GM12874 (cell line): ENCODE results near the gene C1orf159.

Source experiments
- TF ChIP-seq, protein P1 (sequence below): IDR thresholded peaks from 2 replicates; pipeline ENCODE4 v1.5.1; 2011; ENCODE audit warnings: low read depth, mild to moderate bottlenecking, control low read depth, low read length, moderate library complexity; ENCODE audit not compliant: insufficient read depth

The C1orf159 gene

DNA sequence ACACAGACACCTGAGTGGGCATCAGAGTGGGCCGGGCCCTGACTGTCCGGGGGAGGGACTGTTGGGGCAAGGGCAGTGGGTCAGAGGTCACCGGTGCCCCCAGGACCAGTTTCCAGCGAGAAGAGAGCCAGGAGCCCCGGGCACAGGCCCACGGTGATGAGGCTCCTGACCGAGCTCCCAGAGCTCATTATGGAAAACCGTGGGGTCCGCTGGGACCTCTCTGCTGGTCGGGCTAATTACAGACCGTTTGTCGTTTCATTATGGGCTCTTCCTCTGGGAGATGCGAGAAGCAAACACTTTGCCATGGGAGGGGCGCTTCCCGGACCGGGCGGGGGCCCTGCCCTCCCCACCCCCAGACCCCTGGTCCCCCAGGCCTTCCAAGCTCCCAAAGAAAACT is 45.8 kb upstream of the C1orf159 start:
- TF ChIP-seq, protein P1, sequence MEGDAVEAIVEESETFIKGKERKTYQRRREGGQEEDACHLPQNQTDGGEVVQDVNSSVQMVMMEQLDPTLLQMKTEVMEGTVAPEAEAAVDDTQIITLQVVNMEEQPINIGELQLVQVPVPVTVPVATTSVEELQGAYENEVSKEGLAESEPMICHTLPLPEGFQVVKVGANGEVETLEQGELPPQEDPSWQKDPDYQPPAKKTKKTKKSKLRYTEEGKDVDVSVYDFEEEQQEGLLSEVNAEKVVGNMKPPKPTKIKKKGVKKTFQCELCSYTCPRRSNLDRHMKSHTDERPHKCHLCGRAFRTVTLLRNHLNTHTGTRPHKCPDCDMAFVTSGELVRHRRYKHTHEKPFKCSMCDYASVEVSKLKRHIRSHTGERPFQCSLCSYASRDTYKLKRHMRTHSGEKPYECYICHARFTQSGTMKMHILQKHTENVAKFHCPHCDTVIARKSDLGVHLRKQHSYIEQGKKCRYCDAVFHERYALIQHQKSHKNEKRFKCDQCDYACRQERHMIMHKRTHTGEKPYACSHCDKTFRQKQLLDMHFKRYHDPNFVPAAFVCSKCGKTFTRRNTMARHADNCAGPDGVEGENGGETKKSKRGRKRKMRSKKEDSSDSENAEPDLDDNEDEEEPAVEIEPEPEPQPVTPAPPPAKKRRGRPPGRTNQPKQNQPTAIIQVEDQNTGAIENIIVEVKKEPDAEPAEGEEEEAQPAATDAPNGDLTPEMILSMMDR = no peak

DNA sequence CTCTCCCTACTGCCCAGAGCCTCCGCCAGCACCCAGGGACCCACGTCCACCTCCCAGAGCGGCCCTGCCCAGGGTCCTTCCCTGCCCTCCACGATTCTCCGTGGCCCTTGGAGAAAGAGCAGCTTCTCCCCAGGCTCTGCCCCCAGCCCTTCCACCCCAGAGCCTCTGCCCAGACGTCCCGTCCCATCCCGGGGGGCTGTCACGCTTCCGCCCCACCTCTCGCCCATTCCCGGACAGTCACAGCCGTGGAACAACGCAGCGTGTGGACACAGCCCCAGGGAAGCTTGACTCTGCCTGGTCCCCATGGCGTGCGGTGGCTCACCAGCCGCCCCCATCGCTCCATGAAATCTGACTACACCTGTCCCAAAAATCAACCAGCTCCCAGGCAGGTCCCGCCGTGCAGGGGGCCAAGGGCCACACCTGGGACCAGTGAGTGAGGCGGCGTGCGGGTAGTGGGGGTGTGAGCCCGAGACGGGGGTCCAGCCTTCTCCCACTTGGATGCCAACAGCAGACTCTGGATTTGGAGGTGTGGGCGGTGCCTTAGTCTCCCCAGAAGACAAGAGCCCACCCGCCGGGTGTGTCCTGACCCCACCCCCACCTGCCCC is 45.3 kb upstream of the C1orf159 start:
- TF ChIP-seq, protein P1 = no peak

DNA sequence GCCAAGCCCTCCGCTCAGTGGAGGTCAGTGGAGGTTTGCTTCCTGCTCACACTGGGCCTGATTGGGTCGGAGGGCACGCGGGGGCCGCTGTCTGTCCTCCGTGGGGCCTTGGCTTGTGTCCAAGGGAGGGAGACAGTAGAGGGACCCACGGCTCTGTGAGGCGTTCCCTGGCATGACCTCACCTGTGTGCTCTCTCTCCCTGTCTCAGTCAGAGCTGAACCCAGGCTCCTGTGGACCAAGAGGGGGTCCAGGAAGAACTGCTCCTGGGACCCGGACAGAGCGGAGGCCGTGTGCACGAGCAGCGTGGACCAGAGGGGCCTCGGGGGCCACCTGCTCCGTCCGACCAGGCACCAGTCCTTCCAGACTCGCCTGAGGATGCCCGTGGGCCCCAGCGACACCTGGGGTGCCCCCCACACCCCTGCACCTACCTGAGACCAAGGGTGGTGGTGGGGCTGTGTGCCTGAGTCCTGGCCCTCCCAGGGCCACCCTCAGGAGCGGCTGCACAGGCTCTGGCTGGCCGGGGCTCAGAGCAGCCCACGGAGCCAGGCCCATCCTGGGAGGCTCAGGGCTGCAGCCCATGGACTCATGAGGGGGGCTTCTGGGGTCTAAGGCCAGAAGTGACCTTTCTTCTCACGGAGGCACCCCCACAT is 44.5 kb upstream of the C1orf159 start:
- TF ChIP-seq, protein P1 = no peak

DNA sequence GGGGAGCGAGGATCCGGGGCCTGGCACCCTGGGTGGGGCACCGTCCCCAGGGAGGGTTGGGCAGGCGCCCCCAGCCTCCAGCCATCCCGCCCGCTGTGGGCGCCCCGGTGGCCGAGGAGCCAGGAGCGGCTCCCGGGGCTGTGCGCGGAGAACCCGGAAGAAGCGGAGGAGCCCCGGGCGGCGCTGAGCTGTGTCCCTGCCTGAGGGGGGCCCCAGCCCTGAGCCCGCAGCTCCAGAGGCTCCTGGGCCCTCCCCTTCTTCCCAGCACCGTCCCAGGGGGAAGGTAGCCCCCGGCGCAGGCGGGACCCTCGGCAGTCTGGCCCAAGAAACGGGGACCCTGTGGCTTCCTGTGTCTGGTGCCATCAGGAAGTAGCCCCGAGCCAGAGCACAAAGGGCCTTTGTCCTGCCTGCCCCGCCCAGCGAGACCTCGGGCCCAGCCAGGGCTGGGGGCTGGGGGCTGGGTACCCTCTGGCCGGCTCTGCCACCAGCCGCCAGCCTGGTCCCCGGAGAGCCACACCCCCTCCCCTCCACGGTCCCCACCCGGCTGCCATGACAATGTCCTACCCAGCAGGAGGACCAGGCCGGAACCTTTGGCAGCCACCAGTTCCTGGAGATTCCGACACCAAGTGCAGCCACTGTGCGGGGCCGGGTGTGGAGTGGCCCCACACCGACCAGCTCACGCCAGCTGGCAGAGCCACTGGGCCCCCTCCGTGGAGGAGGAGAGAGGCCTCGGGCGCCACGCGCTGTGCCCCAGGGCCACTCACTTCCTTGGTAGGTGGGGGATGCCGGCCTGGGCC is 42.2 kb upstream of the C1orf159 start:
- TF ChIP-seq, protein P1 = no peak

DNA sequence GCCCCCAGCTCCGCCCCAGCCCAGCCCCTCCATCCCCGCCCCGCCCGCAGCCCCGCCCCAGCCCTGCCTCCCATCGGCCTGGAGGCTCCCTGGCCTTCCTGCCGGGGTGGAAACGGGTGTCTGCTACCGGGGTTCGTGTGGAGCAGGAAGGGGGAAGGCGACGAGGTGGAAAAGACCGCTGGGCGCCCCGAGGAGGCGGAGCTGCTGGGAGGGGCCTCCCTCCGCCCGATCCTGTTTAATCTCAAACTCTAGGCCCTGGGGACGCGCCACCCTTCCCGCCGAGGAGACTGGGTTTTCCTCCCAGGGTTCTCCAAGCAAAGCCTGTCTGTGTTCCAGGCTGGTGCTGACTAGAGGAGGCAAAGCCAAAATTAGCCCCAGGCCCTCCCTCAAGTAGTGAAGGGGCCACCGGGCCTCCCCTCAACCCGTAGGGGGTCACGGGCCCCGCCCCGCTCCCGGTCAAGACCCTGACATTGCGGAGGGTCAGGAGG is 41.6 kb upstream of the C1orf159 start:
- TF ChIP-seq, protein P1 = no peak

DNA sequence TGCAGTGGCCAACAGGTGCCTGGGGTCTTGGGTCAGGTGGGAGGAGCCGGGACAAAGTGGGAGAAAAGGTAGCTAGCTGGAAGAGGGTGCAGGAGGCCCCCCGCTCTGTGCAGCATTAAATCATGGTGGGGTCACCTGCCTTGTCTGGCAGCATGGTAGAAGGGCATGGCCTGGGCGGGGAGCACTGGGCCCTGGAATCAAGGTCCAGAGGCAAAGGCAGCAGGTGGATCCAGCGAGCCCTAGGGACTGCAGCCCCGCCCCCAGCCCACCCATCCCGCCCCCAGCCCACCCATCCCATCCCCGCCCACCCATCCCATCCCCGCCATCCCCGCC is 41.1 kb upstream of the C1orf159 start:
- TF ChIP-seq, protein P1 = no peak

DNA sequence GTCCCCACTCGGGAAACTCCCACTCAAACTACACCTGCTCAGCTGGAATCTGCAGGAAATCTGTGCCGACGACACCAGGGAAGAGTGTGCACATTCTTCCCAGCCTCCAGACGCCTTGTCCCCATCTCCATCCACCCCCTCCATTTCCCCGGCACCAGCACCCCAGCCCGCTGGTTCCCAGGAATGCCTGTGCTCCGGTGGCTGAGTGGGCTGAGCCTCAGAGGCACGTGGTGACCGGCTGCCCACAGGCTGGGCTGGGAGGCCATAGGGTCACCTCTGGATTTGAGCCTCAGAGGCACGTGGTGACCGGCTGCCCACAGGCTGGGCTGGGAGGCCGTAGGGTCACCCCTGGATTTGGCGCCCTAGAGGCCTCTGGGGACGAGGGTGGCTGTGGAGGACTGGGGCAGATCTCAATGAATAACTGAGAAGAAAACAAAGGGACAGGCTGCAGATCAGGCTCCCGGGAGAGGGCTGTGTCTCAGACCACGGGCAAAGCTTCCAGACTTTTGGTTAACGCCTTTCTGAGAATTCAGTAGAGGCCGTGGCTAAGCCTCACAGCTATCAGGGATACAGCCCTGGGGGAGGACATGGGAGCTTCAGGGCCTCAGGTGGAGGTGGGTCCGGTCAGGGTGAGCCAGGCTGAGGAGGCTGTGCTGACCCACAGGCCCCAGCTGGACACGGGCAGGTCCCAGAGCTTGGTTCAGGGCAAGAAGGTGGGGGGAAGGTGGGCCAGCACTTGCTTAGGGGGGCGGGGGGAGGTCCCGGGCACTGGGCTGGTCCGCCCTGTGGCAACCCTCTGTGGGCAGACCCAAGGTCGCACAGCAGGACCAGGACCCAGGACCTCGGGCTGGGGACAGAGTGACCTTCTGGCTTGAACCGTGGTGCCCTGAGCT is 40.5 kb upstream of the C1orf159 start:
- TF ChIP-seq, protein P1 = no peak
